MM.1S (cell line): Measurements from ENCODE around the gene CRIP2.

Source experiments
- CTCF ChIP-seq: fragments of 300-600 bp; sonication (generic); IDR thresholded peaks from 2 replicates; pipeline ENCODE4 v1.5.1; 2016; ENCODE audit warnings: antibody characterized with exemption, low read length, mixed read lengths
- EZH2 ChIP-seq: fragments of 300-600 bp; sonication (generic); optimal IDR thresholded peaks from 2 replicates; pipeline ENCODE3; 2017; ENCODE audit warnings: low read depth, mild to moderate bottlenecking, antibody characterized with exemption, low read length, mixed read lengths
- EZH2phosphoT487 ChIP-seq: fragments of 300-600 bp; sonication (generic); IDR thresholded peaks from 2 replicates; pipeline ENCODE4 v1.6.1; 2018; ENCODE audit warnings: antibody characterized with exemption, low read length

DNA sequence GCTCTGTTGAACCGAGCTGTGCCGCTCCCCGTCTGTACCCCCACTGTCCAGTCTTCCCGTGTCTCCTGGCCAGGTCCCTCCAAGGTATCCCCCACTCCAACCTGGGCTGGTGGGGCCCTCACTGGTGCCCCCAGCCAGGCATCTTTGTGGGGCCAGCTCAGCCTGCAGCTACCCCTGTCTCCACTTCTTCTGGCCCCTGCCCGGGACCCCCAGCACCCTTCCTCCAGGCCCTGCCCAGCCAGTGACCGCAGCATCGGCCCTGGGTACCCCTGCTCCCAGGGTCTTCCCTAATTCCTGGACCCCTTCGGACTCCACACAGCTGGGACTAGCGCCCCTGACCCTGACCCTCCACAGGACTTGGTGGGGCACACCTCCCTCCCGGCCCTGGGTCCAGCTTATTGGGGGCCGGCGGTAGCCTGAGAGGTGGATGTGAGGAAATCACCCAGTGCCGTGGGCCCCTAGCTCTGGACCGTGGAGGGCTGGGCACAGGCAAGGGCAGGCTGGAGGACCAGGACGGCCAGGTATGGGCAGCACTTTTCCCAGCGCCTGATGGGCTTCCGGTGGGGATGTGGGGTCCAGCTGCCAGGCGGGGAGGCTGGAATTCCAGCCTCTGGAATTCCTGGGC is 8.0 kb downstream of the CRIP2 start:
- TF ChIP-seq CTCF (no peak), EZH2 (no peak), EZH2phosphoT487 (no peak)
